Sigmoid colon (tissue), 4 donors: Measurements from ENCODE around the gene SPON2.

Experiments used
- POLR2AphosphoS5 ChIP-seq, 4 donors: sonication (generic); formaldehyde crosslinking; IDR thresholded peaks; one replicate each; pipeline ENCODE4 v1.6.1; 2017; ENCODE audit warnings: antibody characterized with exemption in 4 of 4
- TF ChIP-seq, protein P1 (sequence below), 4 experiments: fragments of 450-650 bp in 3 of 4; fragments of 200-600 bp in 1 of 4; IDR thresholded peaks; one replicate each; pipeline ENCODE4 v1.5.1; 2016 to 2019; ENCODE audit warnings: antibody characterized with exemption in 4 of 4, mild to moderate bottlenecking in 3 of 4, moderate library complexity in 2 of 4

DNA sequence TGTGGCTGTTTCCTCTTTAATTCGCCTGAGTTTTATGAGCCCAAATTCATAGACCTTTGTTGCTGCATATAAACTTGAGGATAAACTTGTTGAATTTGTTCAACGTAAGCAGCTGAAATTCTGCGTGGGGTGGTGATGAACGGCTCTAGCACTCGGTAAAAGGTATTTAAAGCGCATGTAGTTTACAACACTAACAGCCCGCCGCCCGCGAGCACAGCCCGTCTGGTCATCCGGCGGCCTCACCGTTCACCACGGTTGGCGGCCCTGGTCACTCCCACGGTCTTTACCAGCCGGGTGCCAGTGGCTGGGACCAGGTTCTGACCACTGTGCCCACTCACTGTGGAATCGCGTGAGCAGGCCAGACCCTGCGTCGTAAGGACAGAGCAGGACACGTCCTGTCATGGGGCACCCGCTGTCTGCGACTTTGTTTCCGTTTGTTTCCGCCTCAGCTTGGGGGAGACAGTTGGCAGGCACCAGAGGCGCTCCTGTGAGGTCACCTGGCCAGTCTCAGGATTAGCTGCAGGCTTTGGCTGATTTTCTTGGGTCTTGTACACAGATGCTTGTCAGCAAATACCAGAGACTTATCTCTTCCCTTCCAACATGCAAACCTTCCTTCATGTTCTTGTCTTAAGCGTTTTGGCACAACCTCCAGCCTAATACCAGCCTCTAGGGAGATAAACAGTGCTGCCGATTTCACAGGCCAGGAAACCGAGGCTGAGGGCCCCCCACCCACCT, 36.8 kb upstream of the SPON2 start:
- TF ChIP-seq, protein P1, sequence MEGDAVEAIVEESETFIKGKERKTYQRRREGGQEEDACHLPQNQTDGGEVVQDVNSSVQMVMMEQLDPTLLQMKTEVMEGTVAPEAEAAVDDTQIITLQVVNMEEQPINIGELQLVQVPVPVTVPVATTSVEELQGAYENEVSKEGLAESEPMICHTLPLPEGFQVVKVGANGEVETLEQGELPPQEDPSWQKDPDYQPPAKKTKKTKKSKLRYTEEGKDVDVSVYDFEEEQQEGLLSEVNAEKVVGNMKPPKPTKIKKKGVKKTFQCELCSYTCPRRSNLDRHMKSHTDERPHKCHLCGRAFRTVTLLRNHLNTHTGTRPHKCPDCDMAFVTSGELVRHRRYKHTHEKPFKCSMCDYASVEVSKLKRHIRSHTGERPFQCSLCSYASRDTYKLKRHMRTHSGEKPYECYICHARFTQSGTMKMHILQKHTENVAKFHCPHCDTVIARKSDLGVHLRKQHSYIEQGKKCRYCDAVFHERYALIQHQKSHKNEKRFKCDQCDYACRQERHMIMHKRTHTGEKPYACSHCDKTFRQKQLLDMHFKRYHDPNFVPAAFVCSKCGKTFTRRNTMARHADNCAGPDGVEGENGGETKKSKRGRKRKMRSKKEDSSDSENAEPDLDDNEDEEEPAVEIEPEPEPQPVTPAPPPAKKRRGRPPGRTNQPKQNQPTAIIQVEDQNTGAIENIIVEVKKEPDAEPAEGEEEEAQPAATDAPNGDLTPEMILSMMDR (IDR thresholded peaks at IDR 0.05): no peak
- peak in 3 of 4 donors; percentile 23 to 38 (median 26) for TF ChIP-seq POLR2AphosphoS5 (IDR thresholded peaks at IDR 0.05)
